GM19193 (cell line): ENCODE data around the gene RNF40.

Source experiments
- POLR2A ChIP-seq: IDR thresholded peaks from 4 replicates; pipeline ENCODE4 v1.6.1; 2011; ENCODE audit not compliant: insufficient read depth, insufficient read length; ENCODE audit errors: extremely low read depth

RNF40 gene

DNA sequence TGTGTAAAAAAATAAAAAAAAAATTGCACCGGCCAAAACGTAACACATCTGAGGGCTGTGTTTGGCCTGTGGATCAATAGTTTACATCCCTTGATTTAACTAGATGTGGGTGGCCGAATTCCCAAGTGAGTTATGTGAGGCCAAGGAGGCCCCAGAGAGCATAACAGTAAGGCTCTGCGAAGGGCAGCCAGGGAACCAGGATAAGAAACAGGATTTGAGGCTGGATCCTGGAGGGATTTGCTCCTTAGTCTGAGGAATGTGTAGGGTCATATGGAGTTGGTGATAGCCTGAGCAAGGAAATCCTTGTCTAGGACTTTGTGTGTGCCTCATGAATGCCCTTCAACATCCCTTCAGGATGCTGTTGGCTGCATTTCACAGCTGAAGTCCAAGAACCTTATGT is 11.9 kb upstream of the RNF40 start:
- no peak for TF ChIP-seq POLR2A

DNA sequence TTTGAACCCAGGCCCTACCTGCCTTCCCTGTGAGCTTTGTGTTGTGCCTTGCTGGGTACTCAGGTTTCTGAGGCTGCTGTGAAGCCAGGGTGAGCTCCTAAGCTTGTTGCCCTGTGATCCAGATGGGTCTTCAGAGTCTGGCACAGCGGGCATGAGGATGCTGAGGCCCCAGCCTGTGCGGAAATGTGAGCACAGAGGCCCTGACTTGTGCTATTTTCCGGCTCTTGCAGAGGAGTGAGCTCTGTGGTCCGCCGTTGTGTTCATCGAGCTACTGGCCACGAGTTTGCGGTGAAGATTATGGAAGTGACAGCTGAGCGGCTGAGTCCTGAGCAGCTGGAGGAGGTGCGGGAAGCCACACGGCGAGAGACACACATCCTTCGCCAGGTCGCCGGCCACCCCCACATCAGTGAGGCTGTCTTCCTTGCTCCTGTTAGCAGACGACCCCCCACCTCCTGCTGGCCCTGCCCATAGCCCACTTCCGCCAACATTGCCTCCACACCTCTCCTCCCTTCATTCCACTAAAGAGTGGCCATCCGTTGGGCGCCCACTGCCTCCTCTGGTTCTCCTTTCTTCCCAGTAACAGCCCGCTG is 11.2 kb upstream of the RNF40 start:
- no peak for TF ChIP-seq POLR2A

GRCh38 chr16:30753596-30753995 is 8.5 kb upstream of the RNF40 start:
- no peak for TF ChIP-seq POLR2A

- no peak for TF ChIP-seq POLR2A
Measured at GRCh38 chr16:30755955-30756780, 6.0 kb upstream of the RNF40 start.

DNA sequence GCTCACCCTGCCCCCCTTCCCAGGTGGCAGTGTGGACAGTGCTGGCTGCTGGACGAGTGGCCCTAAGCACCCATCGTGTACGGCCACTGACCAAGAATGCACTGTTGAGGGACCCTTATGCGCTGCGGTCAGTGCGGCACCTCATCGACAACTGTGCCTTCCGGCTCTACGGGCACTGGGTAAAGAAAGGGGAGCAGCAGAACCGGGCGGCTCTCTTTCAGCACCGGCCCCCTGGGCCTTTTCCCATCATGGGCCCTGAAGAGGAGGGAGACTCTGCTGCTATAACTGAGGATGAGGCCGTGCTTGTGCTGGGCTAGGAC is 5.4 kb upstream of the RNF40 start:
- no peak for TF ChIP-seq POLR2A

DNA sequence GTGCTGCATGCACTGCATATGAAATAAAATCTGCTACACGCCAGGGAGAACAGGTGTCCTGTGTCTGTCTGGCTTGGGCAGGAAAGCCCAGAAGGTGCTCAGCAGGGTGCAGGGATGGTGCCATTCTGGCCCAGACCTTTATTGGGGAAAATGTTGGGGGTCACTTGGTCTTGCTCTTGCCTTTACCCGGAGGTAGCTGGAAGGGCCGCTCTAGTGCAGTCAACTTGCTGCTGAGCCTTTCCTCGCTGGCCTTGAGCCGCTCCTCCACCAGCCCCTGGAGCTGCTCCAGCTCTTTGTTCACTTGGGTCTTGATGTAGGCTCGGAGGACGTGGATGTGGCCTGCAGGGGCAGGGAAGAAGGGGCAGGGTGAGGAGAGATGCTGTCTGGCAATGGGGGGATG is 4.8 kb upstream of the RNF40 start:
- peak; percentile 20 for TF ChIP-seq POLR2A

DNA sequence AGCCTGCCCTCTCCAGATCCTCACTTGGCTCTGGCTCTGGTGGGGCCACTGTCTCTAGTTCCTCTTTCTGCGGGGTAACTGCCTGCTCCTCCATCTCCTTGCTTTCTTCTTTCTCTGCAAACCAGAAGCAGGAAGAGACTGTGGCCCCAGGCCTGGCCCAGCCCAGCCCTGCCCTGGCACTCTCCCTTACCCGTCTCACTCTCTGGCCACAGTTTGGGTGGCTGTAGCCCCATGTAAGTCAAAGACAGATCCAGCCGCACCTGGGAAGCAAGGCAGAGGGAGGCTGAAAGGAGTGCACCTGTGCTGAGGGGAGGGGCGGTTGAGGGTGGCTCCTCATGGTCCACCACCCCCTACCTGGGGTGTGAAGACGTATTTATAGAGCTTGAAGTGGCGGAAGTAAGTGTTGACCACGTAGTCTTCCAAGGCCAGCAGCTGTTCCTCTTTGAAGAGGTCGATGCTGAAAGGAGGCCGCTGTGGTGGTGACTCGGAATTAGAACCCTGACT is 3.1 kb upstream of the RNF40 start:
- no peak for TF ChIP-seq POLR2A

DNA sequence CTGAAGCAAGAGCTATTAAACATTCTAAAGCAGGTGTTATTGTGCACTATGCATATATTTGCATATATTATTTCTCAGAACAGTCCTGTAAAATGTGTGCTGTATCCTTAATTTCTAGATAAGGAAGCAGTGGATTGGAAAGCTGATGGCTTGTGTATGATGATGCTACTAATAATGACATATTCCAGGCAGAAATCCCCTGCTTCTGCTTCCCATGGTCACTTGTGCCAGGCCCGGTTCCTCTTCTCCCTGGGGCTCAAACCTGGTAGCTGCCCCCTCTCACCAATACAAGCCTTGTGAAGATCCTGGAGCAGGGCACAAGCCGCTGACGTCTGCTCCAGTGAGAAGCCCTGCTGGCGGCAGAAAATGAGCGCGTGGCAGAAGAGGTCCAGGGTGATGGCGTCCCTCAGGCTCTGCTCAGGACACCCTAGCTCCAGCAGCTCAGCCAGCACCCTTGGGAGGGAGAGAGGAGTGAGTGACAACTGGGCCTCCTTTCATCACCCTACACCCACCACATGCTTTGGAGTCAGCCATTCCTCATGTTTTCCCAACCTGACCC is 2.0 kb upstream of the RNF40 start:
- TF ChIP-seq POLR2A = no peak

DNA sequence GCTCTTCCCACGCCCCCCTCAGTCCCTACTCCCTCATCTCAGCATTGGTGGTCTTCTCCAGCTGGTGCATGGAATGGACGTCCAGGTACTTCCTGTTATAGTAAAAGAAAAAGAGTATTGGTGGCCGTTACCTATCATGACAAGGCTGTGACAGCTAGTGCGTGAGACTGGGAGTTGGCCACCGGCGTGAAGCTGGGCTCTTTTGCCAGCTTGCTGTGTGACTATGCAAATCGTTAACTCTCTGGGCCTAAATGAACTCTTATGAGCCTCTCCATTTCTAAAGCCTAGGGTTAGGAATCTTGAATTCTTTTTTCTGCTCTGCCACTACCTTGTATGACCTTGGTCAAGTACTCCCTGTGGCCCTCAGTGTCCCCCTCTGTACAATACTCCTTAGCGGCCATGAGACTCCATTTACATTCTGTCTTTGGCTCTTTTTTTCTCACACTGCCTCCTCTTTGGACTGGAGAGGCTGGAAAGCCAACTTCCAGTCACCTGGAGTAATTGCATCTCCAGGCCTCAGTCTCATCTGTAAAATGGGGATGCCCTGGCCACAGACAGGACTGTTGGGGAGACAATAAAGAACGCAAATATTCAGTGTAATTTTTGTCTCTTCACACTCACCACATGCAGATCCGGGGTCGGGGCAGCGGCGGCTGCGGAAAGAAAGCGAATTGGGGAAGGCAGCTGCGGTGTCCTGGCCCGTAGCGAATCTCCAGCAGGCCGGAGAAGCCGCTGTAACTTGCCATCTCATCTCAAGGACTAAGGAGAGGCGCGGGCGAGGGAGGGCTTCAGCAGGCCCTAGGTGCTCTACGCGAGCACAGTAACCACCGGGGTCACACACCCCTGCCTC is 1.3 kb upstream of the RNF40 start:
- peak; percentile 16 for TF ChIP-seq POLR2A

DNA sequence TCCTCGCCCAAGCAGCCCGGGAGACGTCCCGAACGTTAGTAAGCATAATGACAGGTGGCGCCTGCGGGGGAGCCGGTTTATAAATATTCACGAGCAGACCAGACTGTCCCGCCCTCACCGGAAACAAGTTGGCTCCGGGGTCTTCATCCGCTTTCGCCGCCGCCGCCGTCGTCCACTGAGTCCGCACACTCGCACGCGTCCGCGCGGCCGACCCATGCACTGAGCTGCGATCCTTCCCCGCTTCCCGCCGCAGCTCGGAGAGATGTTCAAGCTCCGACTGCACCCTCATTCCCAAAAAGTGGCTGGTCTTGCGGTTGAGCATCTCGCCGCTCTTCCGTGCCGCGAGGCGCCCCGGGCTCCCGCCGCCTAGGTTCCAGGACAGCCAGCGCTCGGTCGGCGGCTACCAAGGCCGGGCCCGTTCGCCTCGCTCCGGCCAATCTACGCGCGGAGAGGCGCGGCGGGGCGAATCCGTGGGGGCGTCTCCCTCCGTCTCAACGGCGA is 645 bp upstream of the RNF40 start:
- no peak for TF ChIP-seq POLR2A

DNA sequence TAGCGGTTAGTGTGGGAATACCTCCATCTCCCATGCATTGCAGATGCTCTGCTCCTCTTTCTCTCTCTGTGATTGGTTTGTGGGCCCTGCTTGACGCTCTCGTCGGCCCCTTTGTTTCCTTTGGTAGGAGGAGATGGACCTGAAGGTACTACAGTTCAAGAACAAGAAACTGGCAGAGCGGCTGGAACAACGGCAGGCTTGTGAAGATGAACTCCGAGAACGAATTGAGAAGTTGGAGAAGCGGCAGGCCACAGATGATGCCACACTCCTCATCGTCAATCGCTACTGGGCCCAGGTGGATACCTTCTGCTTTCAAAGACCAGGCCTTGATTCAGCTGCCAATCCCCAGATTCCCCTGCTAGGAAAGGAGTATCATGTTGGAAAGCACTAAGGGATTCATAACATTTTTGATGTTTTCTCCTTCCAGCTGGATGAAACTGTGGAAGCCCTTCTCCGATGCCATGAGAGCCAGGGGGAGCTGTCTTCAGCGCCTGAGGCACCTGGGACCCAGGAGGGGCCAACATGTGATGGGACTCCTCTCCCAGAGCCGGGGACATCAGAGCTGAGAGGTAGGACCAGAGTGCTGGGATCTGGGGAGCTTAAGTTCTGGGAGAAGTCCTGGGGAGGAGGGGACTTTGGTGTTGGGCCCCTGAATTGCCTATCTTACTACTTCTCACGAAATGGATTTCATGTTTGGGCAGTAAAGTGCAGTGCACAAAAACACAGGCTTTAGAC is 1.0 kb downstream of the RNF40 start:
- no peak for TF ChIP-seq POLR2A

GRCh38 chr16:30764086-30764485 is 2.0 kb downstream of the RNF40 start:
- TF ChIP-seq POLR2A = no peak

GRCh38 chr16:30764816-30765465 is 2.8 kb downstream of the RNF40 start:
- TF ChIP-seq POLR2A = no peak
